C4-2B (cell line): Measurements from ENCODE around the gene AJUBA.
"Not testable (repeated sequence)": the region's sequence is repeated elsewhere in the genome, so short reads cannot be mapped to it uniquely, and the experiment has no call there.

Experiments
- ZFX ChIP-seq: fragments of 450-650 bp; IDR thresholded peaks from 2 replicates; pipeline ENCODE4 v1.6.1; 2017
- TF ChIP-seq, protein P1 (sequence below): fragments of 450-650 bp; conservative IDR thresholded peaks from 2 replicates; pipeline ENCODE4 v1.5.1; 2017; ENCODE audit warnings: mild to moderate bottlenecking

DNA sequence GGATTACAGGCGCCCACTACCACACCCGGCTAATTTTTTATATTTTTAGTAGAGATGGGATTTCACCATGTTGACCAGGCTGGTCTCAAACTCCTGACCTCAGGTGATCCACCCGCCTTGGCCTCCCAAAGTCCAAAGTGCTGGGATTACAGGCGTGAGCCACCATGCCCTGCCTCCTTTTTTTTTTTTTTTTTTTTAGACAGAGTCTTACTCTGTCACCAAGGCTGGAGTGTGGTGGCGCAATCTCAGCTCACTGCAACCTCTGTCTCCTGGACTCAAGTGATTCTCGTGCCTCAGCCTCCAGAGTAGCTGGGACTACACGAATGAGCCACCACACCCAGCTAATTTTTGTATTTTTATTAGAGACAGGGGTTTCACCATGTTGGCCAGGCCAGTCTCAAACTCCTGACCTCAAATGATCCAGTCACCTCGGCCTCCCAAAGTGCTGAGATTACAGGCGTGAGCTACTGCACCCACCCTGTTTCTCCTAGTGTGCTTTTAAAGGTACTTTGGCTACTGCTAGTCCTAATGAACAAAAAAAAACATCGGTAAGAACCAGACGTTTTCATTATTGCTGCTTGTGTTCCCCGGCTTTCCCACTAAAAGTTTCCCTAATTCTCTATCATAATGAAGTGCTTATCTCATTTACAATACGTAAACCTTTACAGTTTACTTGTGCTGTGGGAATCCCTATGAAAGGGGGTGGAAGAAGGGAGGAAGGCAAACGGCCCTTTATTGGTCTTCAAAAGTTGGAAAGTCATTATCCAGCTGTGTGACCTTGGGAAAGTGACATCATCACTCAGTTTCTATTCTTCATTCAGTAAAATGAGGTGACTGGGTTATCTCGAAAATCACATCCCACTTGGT lies 16.2 kb downstream of the AJUBA start:
- TF ChIP-seq, protein P1, sequence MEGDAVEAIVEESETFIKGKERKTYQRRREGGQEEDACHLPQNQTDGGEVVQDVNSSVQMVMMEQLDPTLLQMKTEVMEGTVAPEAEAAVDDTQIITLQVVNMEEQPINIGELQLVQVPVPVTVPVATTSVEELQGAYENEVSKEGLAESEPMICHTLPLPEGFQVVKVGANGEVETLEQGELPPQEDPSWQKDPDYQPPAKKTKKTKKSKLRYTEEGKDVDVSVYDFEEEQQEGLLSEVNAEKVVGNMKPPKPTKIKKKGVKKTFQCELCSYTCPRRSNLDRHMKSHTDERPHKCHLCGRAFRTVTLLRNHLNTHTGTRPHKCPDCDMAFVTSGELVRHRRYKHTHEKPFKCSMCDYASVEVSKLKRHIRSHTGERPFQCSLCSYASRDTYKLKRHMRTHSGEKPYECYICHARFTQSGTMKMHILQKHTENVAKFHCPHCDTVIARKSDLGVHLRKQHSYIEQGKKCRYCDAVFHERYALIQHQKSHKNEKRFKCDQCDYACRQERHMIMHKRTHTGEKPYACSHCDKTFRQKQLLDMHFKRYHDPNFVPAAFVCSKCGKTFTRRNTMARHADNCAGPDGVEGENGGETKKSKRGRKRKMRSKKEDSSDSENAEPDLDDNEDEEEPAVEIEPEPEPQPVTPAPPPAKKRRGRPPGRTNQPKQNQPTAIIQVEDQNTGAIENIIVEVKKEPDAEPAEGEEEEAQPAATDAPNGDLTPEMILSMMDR: not testable (repeated sequence)
- not testable (repeated sequence) for TF ChIP-seq ZFX
